ENCODE measurements around the gene RNU1-3.
"Not testable (repeated sequence)": the region's sequence is repeated elsewhere in the genome, so short reads cannot be mapped to it uniquely, and the experiment has no call there.

DNA sequence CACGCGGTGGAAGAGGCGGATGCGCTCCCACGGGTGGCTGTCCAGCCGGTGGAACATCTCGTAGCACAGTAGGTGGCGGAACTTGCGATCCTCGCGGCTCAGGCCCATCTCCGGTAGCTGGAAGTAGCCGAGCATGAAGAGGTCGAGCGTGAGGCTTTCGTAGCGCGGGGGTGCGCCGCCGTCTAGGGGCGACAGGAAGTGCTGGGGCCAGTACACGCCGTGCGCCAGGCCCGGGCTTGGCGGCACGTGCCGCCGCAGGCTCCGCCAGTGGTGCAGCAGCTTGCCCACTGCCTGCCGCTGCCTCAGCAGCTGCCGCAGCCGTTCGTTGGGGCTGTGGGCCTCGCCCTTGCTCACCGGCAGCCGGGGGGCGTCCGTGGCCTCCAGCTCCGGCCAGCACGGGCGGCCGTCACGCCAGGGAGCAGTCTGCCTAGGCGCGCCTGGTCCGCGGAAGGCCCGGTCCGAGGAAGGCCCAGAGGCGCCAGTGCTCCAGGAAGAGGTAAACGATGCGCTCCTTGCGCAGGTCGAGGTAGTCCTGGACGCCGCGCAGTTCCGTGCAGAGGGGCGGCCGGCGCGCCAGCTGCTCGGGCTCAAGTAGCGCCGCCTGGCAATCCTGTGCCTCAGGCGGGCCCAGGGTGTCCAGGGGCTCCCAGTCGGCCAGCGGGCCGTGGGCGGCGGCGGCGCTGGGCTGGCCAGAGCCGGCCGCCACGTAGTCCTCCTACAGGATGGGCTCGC is 26.1 kb upstream of the RNU1-3 start:
- not testable (repeated sequence) for TF ChIP-seq POLR2AphosphoS5, POLR2A, CTCF, EP300 (IDR thresholded peaks at IDR 0.05)
